ENCODE measurements around the gene EPHA5.

EPHA5 gene

DNA sequence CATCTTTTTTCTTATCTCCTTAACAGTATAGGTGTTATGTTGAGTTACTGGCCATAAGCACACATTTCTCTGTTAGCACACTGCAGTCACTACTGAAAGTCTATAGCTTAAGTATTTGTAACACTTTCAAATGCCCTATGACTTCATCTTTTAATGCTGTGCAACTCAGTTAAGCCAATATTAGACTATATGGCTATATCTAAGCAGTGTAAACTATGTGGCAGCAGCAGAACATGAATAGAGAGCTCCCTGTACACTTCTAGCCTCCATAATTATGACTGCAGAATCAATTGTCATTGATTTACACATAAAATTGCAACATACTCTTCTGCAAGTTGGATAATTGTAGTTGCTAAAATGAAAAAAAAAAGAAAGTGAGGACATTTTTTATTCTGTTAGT is 250.3 kb downstream of the EPHA5 start:
- no peak overlapping the region for H3K4me3 ChIP-seq (ENCODE audit: low read depth, low read length)
- in situ Hi-C loops (cut with HindIII; ENCODE audit: low sequenced_read_pairs) = no loop called here
- TF ChIP-seq, protein P1, sequence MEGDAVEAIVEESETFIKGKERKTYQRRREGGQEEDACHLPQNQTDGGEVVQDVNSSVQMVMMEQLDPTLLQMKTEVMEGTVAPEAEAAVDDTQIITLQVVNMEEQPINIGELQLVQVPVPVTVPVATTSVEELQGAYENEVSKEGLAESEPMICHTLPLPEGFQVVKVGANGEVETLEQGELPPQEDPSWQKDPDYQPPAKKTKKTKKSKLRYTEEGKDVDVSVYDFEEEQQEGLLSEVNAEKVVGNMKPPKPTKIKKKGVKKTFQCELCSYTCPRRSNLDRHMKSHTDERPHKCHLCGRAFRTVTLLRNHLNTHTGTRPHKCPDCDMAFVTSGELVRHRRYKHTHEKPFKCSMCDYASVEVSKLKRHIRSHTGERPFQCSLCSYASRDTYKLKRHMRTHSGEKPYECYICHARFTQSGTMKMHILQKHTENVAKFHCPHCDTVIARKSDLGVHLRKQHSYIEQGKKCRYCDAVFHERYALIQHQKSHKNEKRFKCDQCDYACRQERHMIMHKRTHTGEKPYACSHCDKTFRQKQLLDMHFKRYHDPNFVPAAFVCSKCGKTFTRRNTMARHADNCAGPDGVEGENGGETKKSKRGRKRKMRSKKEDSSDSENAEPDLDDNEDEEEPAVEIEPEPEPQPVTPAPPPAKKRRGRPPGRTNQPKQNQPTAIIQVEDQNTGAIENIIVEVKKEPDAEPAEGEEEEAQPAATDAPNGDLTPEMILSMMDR (IDR thresholded peaks at IDR 0.05; ENCODE audit: low read depth, low read length, missing control alignments) = no peak
- DNase-seq (ENCODE audit: low read depth) = no peak

DNA sequence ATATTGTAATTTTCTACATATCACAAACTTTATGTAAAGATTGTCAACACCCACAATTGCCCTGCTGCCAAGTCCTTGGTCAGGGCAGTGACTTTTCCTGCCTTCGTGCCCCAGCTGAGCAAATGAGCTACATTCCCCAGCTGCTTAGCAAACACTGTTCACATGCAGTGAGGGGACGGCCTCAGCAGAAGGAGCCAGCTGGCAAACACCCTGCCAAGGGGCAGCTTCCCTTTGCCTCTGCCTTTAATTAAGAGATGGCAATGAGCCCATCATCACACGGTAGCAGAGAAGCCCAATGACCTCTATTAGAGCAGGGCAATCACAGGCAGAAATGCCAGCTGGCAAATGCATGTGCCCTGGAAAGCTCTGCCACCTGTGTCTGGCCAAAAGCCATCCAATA is 253.4 kb downstream of the EPHA5 start:
- in situ Hi-C loops (cut with HindIII; ENCODE audit: low sequenced_read_pairs) = no loop called here
- TF ChIP-seq, protein P1 (IDR thresholded peaks at IDR 0.05; ENCODE audit: low read depth, low read length, missing control alignments) = no peak
- peak; percentile 8 for DNase-seq (ENCODE audit: low read depth)
- H3K4me3 ChIP-seq (ENCODE audit: low read depth, low read length) = no peak overlapping the region

DNA sequence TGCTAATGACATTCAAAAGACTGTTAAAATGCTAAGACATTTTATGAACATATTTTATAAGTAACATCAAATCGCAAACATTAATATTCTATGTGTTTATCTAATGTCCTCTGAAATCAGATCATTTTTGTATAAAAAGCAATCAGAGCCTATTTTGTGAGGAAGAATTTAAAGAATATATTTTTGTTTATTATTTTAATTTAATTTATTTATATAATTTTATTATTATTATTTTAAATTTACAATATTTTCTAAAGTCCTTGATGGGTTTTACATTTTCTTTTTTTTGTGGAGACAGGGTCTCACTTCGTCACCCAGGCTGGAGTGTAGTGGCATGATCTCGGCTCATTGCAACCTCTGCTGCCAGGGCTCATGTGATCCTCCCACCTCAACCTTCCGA is 262.8 kb downstream of the EPHA5 start:
- no peak overlapping the region for H3K4me3 ChIP-seq (ENCODE audit: low read depth, low read length)
- TF ChIP-seq, protein P1 (IDR thresholded peaks at IDR 0.05; ENCODE audit: low read depth, low read length, missing control alignments) = no peak
- DNase-seq (ENCODE audit: low read depth) = no peak
- in situ Hi-C loops (cut with HindIII; ENCODE audit: low sequenced_read_pairs) = no loop called here

DNA sequence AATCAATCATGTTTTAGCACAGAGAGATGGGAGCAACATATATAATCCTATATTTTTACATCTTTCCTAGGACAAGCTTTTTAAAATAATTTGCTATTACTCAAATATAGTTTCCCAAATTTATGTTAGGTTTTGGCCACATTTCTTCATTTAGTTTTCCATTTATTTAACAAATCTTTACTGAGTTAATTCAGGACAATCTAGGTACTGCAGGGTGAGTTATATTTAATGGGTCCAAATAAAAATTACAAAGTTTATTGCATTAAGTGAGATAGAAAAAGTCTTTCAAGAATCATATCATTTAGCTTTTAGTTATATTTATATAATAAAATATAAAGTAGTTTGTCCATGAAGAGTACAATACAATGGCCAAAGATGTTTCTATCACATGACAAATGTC is 269.2 kb downstream of the EPHA5 start:
- TF ChIP-seq, protein P1 (IDR thresholded peaks at IDR 0.05; ENCODE audit: low read depth, low read length, missing control alignments) = no peak
- in situ Hi-C loops (cut with HindIII; ENCODE audit: low sequenced_read_pairs) = no loop called here
- no peak for DNase-seq (ENCODE audit: low read depth)
- no peak overlapping the region for H3K4me3 ChIP-seq (ENCODE audit: low read depth, low read length)

DNA sequence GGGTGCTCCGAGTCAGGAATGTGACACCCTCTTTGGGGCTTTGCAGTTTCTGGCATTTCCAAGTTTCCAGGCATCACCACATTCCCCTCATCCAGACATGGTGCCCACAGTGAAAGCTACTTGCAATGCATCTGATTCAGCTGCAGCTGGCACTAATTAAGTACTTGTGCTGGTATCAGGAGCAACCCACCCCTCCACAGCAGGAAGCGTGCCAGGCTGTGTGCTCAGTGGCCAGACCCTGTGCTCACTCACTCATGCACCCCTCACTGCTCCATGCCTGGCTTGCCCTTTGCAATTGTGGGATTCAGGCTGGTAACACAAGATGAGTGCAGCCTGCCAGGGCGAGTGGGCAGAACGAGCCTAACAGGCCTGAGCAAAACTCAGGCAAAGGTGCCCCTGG is 271.2 kb downstream of the EPHA5 start:
- in situ Hi-C loops (cut with HindIII; ENCODE audit: low sequenced_read_pairs) = no loop called here
- no peak for DNase-seq (ENCODE audit: low read depth)
- TF ChIP-seq, protein P1 (IDR thresholded peaks at IDR 0.05; ENCODE audit: low read depth, low read length, missing control alignments) = no peak
- no peak overlapping the region for H3K4me3 ChIP-seq (ENCODE audit: low read depth, low read length)

DNA sequence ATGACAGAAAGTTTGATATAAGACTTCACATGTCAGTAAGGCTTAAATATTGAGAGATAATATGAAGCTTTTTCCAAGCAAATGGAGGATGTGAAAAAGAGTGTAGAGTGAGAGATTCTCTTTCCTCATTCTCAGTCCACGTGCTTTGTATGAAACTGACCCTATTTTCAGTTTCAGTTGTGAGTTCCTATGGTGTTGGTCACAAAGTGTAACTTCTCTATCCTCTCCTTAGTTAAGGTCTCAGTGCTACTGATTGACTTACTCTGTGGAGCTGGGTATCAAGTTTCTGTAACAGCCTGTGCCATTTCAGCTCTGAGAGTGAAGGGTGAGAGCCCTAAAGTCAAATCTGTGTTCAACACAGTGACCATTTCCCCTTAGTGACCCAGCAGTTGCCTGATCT is 277.2 kb downstream of the EPHA5 start:
- in situ Hi-C loops (cut with HindIII; ENCODE audit: low sequenced_read_pairs) = no loop called here
- DNase-seq (ENCODE audit: low read depth) = no peak
- H3K4me3 ChIP-seq (ENCODE audit: low read depth, low read length) = no peak overlapping the region
- TF ChIP-seq, protein P1 (IDR thresholded peaks at IDR 0.05; ENCODE audit: low read depth, low read length, missing control alignments) = no peak

DNA sequence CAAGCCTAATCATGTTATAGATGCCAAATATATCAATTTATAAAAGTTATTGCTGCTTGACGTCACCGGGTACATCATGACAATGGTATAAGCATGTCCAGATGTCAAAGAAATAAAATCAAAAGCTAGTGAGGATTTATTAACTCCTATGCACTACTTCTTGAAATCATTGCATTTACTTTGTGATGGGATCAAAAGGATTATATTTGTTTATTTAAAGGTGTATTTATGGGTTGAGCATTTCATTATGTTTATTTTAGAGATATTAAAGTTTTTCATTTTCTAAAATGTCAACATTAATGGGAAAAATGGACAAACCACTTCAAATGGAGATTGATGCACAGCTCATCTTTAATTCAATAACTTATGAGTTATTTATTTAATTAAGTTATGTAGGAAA is 277.8 kb downstream of the EPHA5 start:
- no peak overlapping the region for H3K4me3 ChIP-seq (ENCODE audit: low read depth, low read length)
- no peak for DNase-seq (ENCODE audit: low read depth)
- TF ChIP-seq, protein P1 (IDR thresholded peaks at IDR 0.05; ENCODE audit: low read depth, low read length, missing control alignments) = no peak
- in situ Hi-C loops (cut with HindIII; ENCODE audit: low sequenced_read_pairs) = no loop called here
